Measurements from ENCODE around the gene S100A7A. TPM values are rescaled to one million over a fixed set of nuclear protein-coding genes. Genes with fewer than 3 reads are reported as not detected.
A peak's percentile ranks its signal among the peaks of the same experiment; 100 is the strongest.

S100A7A gene
- total RNA-seq, 1 donor from 2014 or later = not detected

DNA sequence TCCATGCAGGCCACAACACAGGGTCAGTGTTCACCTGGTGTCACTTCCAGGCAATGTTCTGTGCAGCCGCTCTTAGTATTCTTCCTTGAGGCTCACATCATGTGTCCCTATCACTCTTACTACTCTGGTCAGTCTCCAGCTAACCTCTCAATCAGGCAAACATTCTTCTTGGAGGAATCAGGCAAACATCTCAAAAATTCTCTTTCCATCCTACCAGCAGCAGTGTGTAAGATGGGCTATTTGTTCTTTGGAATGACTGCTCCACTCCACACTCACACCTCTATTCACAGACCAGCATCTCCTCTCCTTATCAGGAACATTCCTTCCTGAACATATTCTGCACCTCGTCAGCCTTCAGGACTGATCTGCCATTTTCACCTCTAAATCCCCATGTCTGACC lies 4.0 kb downstream of the S100A7A start:
- no peak for DNase-seq (ENCODE audit: low read depth)
- H3K4me1 ChIP-seq (ENCODE audit: insufficient read depth, low read length) = no peaks in the 10 kb centered on the region
- H3K9me3 Mint-ChIP-seq (ENCODE audit: unreplicated experiment) = no peaks in the 10 kb centered on the region
- no peak overlapping the region for H3K4me3 ChIP-seq (ENCODE audit: insufficient read depth, low read depth, low read length)
- no peak overlapping the region for H3K27ac Mint-ChIP-seq (ENCODE audit: unreplicated experiment)
- no peaks in the 10 kb centered on the region for H3K4me1 Mint-ChIP-seq (ENCODE audit: low read depth, unreplicated experiment)
- no peaks in the 10 kb centered on the region for H3K79me2 ChIP-seq (ENCODE audit: insufficient read depth, low read length)
- no peak overlapping the region for H3K4me2 ChIP-seq (ENCODE audit: low read length)
- no peak for TF ChIP-seq EZH2 (IDR thresholded peaks at IDR 0.05; ENCODE audit: insufficient read depth, low read length)
- TF ChIP-seq, protein P1, sequence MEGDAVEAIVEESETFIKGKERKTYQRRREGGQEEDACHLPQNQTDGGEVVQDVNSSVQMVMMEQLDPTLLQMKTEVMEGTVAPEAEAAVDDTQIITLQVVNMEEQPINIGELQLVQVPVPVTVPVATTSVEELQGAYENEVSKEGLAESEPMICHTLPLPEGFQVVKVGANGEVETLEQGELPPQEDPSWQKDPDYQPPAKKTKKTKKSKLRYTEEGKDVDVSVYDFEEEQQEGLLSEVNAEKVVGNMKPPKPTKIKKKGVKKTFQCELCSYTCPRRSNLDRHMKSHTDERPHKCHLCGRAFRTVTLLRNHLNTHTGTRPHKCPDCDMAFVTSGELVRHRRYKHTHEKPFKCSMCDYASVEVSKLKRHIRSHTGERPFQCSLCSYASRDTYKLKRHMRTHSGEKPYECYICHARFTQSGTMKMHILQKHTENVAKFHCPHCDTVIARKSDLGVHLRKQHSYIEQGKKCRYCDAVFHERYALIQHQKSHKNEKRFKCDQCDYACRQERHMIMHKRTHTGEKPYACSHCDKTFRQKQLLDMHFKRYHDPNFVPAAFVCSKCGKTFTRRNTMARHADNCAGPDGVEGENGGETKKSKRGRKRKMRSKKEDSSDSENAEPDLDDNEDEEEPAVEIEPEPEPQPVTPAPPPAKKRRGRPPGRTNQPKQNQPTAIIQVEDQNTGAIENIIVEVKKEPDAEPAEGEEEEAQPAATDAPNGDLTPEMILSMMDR (IDR thresholded peaks at IDR 0.05; ENCODE audit: insufficient read depth, low read depth, low read length) = no peak
- H3K36me3 Mint-ChIP-seq (ENCODE audit: low read depth, unreplicated experiment) = no peaks in the 10 kb centered on the region
- no peak for FAIRE-seq
- no peak overlapping the region for H3K9ac ChIP-seq (ENCODE audit: low read length)
- H3K27me3 ChIP-seq (ENCODE audit: insufficient read depth, low read length) = no peaks in the 10 kb centered on the region
- H3K4me3 Mint-ChIP-seq (ENCODE audit: unreplicated experiment) = no peak overlapping the region
- H3K27me3 Mint-ChIP-seq (ENCODE audit: low read depth, unreplicated experiment) = peaks cover 58% of the 10 kb centered on the region
- no peaks in the 10 kb centered on the region for H3K36me3 ChIP-seq (ENCODE audit: insufficient read depth, low read length)
- H3K27ac ChIP-seq (ENCODE audit: low read depth, low read length) = no peak overlapping the region
- H3K9me3 ChIP-seq (ENCODE audit: insufficient read depth, low read depth, low read length) = no peaks in the 10 kb centered on the region
- H2AFZ ChIP-seq (ENCODE audit: low read depth, low read length) = no peak overlapping the region
- H4K20me1 ChIP-seq (ENCODE audit: insufficient read depth, low read length) = no peaks in the 10 kb centered on the region

DNA sequence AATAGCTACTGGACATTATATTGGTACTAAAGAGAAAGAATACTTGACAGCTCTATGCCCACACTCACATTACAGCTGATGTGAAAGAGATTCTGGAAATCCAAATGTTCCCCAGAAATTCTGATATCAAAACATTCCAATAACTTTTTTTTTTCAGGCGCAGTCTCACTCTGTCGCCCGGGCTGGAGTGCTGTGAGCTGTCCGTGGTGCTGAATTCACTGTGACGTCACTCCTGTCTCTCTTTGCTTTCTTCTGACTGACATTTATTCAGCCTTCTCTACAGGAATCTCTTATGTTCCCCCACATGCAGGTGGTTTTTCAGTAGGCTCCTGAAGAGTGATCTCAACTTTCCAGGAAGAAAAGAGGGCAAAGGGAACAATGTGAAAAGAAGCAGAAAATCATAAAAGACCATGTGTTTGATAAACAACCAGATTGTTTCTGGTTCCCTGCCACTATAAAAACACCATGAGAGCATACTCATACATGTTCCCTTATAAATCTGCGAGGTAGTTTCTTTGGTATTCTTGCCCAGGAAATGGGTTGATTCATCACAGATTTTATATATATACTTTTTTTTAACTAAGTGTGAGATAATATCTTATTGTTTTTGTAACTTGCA lies 6.2 kb downstream of the S100A7A start:
- FAIRE-seq = no peak
- H3K27me3 Mint-ChIP-seq (ENCODE audit: low read depth, unreplicated experiment) = peaks cover 69% of the 10 kb centered on the region

DNA sequence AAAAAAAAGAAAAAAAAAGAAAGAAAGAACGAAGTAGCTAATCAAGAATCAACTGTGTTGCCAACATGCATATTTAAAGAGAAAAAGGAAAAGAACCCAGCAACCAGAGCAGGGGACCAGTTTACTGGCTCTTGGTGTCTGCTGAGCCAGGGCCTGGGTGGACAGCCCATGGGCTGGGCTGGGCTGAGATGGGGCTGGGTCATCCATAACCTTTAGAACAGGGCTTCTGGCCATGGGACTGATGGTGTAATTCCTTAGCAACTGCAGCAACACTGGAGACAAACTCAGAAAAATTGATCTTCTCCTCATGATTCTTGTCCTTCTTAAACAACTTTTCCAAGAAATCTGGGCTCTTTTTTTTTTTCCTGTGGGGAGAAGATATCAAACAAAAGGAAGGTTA lies 10.5 kb downstream of the S100A7A start:
- Histone ChIP-seq H4K20me1 (ENCODE audit: insufficient read depth, low read length) (no peaks in the 10 kb centered on the region), H3K4me2 (ENCODE audit: low read length) (no peak overlapping the region), H3K9ac (ENCODE audit: low read length) (no peak overlapping the region), H3K27me3 (ENCODE audit: insufficient read depth, low read length) (no peaks in the 10 kb centered on the region), H2AFZ (ENCODE audit: low read depth, low read length) (no peak overlapping the region), H3K36me3 (ENCODE audit: insufficient read depth, low read length) (no peaks in the 10 kb centered on the region), H3K79me2 (ENCODE audit: insufficient read depth, low read length) (no peaks in the 10 kb centered on the region), H3K4me3 (ENCODE audit: insufficient read depth, low read depth, low read length) (no peak overlapping the region), H3K4me1 (ENCODE audit: insufficient read depth, low read length) (no peaks in the 10 kb centered on the region), H3K27ac (ENCODE audit: low read depth, low read length) (no peak overlapping the region), H3K9me3 (ENCODE audit: insufficient read depth, low read depth, low read length) (no peaks in the 10 kb centered on the region)
- Mint-ChIP-seq H3K27ac (ENCODE audit: unreplicated experiment) (no peak overlapping the region), H3K4me1 (ENCODE audit: low read depth, unreplicated experiment) (no peaks in the 10 kb centered on the region), H3K4me3 (ENCODE audit: unreplicated experiment) (no peak overlapping the region), H3K27me3 (ENCODE audit: low read depth, unreplicated experiment) (peaks cover 63% of the 10 kb centered on the region), H3K36me3 (ENCODE audit: low read depth, unreplicated experiment) (no peaks in the 10 kb centered on the region), H3K9me3 (ENCODE audit: unreplicated experiment) (peaks cover 1% of the 10 kb centered on the region)
- TF ChIP-seq EZH2 (IDR thresholded peaks at IDR 0.05; ENCODE audit: insufficient read depth, low read length) = no peak
- TF ChIP-seq, protein P1 (IDR thresholded peaks at IDR 0.05; ENCODE audit: insufficient read depth, low read depth, low read length) = no peak
- FAIRE-seq (no peak), DNase-seq (ENCODE audit: low read depth) (no peak)

More for the DNA sequence above, 6.2 kb downstream of the S100A7A start:
- Histone ChIP-seq H3K4me2 (ENCODE audit: low read length) (no peak overlapping the region), H4K20me1 (ENCODE audit: insufficient read depth, low read length) (no peaks in the 10 kb centered on the region), H3K27ac (ENCODE audit: low read depth, low read length) (no peak overlapping the region), H3K4me3 (ENCODE audit: insufficient read depth, low read depth, low read length) (no peak overlapping the region), H2AFZ (ENCODE audit: low read depth, low read length) (no peak overlapping the region), H3K9ac (ENCODE audit: low read length) (no peak overlapping the region), H3K79me2 (ENCODE audit: insufficient read depth, low read length) (no peaks in the 10 kb centered on the region), H3K36me3 (ENCODE audit: insufficient read depth, low read length) (no peaks in the 10 kb centered on the region), H3K27me3 (ENCODE audit: insufficient read depth, low read length) (no peaks in the 10 kb centered on the region), H3K4me1 (ENCODE audit: insufficient read depth, low read length) (no peaks in the 10 kb centered on the region), H3K9me3 (ENCODE audit: insufficient read depth, low read depth, low read length) (no peaks in the 10 kb centered on the region)
- Mint-ChIP-seq H3K9me3 (ENCODE audit: unreplicated experiment) (no peaks in the 10 kb centered on the region), H3K36me3 (ENCODE audit: low read depth, unreplicated experiment) (no peaks in the 10 kb centered on the region), H3K4me3 (ENCODE audit: unreplicated experiment) (no peak overlapping the region), H3K27ac (ENCODE audit: unreplicated experiment) (no peak overlapping the region), H3K4me1 (ENCODE audit: low read depth, unreplicated experiment) (no peaks in the 10 kb centered on the region)
- no peak for TF ChIP-seq EZH2 (IDR thresholded peaks at IDR 0.05; ENCODE audit: insufficient read depth, low read length)
- TF ChIP-seq, protein P1 (IDR thresholded peaks at IDR 0.05; ENCODE audit: insufficient read depth, low read depth, low read length) = no peak
- peak; percentile 44 for DNase-seq (ENCODE audit: low read depth)
